GM19468 (cell line): Measurements from ENCODE around the gene CGREF1.
"Not testable (repeated sequence)": the region's sequence is repeated elsewhere in the genome, so short reads cannot be mapped to it uniquely, and the experiment has no call there.

Experiments used
- ATAC-seq: cut with Tn5 transposase; IDR thresholded peaks from one replicate; pipeline ENCODE4 v1.9.1; 2021; ENCODE audit warnings: mild to moderate bottlenecking, moderate library complexity, moderate number of reproducible peaks; ENCODE audit not compliant: unreplicated experiment; ENCODE audit errors: extremely low read depth

Gene CGREF1

GRCh38 chr2:27117995-27118524 lies 868 bp downstream of the CGREF1 start:
- no peak for ATAC-seq

GRCh38 chr2:27115519-27115918 lies 3.4 kb downstream of the CGREF1 start:
- ATAC-seq, result no peak

GRCh38 chr2:27111392-27112078 lies 7.4 kb downstream of the CGREF1 start:
- not testable (repeated sequence) for ATAC-seq

GRCh38 chr2:27110603-27111352 lies 8.2 kb downstream of the CGREF1 start:
- ATAC-seq, result not testable (repeated sequence)

- ATAC-seq, result no peak
Measured at GRCh38 chr2:27109083-27109482, 9.8 kb downstream of the CGREF1 start.

- no peak for ATAC-seq
Measured at GRCh38 chr2:27108221-27108620, 10.7 kb downstream of the CGREF1 start.

- no peak for ATAC-seq
Measured at GRCh38 chr2:27105981-27106380, 12.9 kb downstream of the CGREF1 start.

- ATAC-seq, result no peak
Measured at GRCh38 chr2:27102329-27102728, 16.6 kb downstream of the CGREF1 start.

GRCh38 chr2:27100036-27100435 lies 18.9 kb downstream of the CGREF1 start:
- no peak for ATAC-seq

GRCh38 chr2:27099334-27099955 lies 19.5 kb downstream of the CGREF1 start:
- ATAC-seq, result no peak

- no peak for ATAC-seq
Measured at GRCh38 chr2:27097341-27097740, 21.6 kb downstream of the CGREF1 start.

- ATAC-seq, result no peak
Measured at GRCh38 chr2:27096748-27097297, 22.1 kb downstream of the CGREF1 start.

- ATAC-seq, result no peak
Measured at GRCh38 chr2:27095745-27096651, 22.9 kb downstream of the CGREF1 start.

GRCh38 chr2:27095427-27095744 lies 23.5 kb downstream of the CGREF1 start:
- no peak for ATAC-seq

- no peak for ATAC-seq
Measured at GRCh38 chr2:27094353-27094984, 24.5 kb downstream of the CGREF1 start.

- no peak for ATAC-seq
Measured at GRCh38 chr2:27093430-27094352, 25.2 kb downstream of the CGREF1 start.

GRCh38 chr2:27092696-27093429 lies 26.1 kb downstream of the CGREF1 start:
- ATAC-seq, result no peak
